GM21447 (cell line): ENCODE results near the gene ABCA8.

ENCODE experiments used
- ATAC-seq: cut with Tn5 transposase; IDR thresholded peaks from one replicate; pipeline ENCODE4 v1.9.1; 2021; ENCODE audit not compliant: unreplicated experiment

ABCA8 gene

DNA sequence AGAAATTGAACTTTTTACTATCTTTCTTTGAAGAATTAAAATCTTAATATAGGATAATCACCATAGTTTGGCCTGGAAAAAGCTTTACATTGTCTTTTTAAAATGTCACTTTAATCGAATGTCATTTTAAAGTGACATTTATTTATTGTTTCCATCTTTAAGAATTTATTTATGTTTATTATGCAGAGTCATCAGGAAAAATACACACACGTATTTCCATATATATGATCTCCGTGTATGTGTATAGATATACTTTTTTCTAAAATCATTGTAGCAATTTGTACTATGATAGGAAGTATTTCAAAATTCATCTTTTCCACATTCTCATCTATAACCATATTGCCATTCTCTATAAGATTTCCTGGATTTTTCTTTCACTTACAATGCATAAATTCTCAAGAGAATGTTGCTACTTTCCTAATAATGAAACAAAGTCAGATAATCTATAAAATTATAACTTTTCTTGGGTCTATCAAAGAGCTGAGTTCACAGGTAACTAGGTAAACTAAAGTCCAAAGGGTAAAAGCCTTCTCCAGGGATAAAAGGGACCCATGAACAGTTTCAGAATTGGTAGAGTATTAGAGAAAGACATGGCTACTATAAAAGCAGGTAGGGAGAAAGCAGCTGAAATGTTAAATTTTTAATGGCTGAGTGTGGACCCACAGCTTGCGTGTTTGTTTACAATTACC, 11.9 kb downstream of the ABCA8 start:
- no peak for ATAC-seq

DNA sequence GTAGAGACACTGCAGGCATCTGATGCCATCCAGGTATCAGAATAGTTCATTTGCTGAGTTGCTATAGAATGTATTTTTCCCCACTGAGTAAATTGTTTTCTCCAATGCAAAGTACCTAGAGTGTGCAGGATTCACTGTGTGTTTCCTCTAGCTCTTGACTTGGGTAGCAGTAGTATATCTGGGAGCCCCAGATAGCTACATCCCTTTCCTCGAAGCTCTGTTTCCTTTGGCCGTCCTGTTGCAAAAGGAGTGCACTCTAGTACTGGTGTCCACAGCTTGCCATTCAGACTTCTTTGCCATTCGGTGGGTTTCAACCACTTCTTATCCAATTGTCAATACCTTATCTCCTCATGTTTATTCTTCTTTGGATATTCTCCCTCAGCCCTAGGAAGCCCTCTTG, 12.8 kb downstream of the ABCA8 start:
- ATAC-seq: no peak

DNA sequence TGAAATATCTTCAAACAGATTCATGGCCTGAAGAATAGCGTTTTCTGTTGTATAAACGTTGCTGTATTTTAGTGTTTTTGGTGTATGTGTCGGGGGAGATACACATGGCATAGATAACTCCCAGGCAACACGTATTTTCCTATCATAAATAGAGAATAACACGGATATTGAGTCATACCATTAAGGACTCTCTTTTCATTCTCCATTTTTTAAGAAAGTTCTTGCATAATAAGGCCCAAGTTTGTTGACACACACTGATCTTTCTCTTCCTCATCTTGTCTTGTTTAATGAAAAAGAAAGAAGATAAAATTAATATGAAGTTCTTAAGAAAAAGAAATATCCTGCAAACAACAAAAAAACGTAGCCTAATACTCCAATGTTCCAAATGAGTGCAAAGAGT, 13.4 kb downstream of the ABCA8 start:
- no peak for ATAC-seq

DNA sequence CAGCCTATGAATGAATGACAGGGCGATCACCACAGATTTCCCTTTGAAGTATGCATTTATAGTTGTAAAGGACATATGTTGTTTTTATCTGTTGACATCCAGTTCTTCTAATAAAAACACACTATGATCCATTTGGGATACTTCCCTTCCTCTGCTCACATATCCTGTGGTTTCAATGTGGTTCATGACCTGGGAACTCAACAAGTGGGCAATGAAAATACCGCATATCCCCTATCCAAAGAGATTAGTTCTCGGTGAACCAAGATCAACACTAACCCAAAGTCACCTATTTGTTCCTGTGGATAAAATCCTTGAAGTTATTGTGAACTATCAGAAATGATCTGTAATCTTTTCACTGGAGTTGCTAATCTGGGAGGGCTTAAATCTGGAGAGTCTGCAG, 16.0 kb downstream of the ABCA8 start:
- ATAC-seq: no peak

DNA sequence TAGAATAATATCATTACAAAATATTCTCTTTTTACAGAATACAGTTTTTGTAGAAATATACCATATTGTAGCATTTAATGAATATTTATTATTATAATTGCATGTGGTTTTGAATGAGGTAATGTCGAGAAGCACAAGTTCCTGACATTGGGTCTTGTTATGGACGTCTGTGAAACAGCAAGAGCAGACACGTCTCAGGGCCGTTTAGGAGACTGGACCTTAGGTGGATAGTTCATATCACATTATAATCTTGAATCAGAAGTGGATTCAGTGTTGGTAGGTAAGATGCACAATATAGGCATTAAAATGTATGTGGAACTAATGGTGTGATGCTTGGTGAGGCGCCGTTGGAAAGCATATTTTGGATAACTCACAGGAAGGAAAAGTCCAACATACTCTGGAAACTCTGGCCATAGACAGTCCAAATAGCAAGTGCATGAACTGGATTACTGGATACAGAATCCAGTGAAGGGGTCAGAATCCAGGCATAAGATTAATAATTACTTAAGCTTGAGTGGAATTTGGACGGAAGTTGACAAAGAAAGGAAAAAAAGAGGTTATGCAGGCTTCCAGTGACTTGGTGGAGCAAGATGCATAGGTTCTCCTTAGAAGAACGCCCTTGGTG, 17.2 kb downstream of the ABCA8 start:
- ATAC-seq: no peak

DNA sequence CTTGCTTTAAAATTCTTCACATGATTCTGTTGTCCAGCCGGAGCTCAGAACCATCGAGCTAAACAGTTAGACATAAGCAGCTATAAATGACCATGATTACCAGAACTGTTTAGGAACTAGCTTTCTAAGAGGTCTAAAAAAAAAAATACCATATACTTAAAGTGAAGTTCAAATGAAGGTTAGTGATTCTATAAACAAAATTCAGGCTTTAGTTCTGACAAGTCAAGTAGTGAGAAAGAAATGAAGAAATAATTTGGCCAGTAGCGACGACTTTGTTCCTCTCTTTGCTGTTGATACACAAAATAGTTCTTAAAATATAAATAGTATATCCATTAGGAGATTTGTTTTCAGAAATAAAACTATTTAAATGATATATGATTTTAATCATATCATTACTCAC, 27.7 kb downstream of the ABCA8 start:
- ATAC-seq: no peak

DNA sequence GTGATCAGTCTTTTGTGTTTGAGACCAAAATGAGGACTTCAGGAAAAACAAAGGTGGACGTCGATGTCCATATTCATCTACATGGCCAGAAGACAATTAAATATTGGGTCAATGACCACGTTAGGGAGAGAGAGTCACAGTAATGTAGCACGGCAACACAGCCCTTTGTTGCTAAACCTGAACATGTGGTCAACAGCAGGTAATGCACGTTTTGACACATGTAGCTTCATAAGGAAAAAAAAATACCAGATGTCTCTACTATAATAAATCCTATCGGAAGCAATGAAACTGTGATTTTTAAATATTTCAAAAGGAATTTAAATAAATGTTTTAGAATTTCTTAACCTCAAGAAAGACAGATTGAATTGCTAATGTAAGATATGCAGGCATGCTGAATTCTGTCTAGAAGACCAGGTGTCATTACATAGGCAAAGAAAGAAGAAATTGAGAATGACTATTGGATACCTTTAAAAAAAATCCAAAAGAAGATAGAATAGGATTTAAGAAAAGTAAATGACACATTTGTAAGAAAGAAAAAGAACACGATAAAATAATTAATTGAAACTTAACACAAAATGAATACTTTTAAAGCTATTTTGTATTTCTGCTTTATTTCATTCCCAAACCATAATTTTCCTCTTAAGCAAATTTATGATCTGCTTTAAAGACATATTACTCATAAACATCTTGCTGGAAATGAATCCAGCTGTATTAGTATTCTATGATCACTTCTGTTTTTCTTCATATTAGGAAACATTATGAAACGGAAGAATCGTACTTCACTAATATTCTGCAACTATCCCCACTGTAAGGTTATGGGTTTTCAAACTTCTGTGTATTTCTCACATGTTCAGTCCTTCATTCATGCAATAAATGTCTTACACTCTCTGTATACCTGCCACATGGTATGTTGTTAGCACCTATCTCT, 30.1 kb downstream of the ABCA8 start:
- ATAC-seq: no peak

DNA sequence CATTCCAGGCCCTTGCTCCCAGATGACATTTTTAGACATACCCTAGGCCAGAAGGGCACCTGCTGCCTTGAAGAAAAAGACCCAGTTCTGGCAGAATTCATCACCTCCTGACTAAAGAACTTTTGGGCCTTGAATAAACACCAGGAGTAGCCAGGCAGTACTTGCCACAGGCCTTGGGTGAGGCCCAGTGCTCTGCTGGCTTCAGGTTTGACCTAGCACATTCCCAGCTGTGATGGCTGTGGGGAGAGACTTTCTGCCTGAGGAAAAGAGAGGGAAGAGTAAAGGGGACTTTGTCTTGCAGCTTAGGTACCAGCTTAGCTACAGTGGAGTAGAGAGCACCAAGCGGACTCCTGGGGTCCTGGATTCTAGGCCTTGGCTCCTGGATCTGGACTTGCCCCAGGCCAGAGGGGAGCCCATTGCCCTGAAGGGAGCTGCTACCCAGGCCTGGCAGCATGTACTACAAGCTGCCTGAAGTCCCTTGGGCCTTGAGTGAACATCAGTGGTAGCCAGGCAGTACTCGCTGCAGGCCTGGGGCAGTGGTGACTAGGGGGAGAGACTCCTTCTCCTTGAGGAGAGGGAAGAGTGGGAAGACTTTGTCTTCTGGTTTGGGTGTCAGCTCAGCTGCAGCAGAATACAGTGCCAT, 44.3 kb downstream of the ABCA8 start:
- no peak for ATAC-seq

DNA sequence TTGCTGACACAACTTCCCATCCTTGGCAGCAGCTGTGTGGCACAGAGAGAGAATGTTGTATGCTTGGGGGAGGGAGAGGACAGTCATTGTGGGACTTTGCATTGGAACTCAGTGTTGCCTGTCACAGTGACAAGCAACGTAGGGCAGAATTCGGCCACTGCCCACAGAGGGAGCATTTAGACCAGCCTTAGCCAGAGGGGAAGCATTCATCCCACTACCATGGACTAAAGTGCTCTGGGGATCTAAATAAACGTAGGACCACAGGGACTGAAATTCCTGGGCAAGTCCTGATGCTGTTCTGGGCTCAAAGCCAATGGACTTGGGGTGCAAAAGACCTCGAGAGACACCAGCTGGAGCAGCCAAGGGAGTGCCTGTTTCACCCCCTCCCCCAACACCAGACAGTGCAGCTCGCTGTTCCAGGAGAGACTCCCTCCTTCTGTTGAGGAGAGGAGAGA, 44.9 kb downstream of the ABCA8 start:
- no peak for ATAC-seq

DNA sequence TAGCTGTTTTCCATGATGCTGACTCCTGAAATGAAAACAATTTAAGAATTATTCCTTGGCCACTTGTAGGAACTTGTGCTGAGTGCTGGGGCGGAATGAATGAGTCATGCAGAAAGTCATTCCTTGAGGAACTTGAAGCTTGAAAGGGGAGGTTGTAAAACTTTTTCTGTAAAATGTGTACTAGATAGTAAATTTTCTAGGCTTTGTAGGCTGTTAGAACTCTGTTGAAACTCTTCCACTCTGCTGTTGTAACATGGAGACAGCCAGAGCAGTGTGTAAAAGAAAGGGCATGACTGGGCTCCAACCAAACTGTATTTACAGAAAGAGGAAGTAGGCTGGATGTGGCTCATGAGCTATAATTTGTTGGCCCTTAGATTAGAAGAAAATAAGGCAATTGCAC, 46.1 kb downstream of the ABCA8 start:
- no peak for ATAC-seq

DNA sequence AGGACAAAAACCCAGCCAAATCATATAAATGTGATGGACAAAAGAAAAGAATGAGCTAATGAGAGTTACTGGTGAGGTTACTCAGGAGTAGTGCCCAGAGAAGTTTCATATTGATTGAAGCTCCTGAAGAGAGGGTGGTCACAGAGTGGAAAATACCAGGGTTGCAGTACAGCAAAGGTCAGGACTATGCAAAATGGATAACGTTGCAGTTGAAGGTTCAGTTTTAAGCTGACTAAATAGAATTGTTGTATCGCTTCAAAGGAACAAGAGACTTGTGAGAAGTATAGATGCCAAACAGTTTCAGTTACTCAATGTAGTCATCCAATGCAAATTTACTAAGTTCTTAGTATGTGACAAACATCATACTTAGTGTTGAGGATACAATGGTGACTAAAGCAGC, 47.1 kb downstream of the ABCA8 start:
- ATAC-seq: peak; percentile 70

DNA sequence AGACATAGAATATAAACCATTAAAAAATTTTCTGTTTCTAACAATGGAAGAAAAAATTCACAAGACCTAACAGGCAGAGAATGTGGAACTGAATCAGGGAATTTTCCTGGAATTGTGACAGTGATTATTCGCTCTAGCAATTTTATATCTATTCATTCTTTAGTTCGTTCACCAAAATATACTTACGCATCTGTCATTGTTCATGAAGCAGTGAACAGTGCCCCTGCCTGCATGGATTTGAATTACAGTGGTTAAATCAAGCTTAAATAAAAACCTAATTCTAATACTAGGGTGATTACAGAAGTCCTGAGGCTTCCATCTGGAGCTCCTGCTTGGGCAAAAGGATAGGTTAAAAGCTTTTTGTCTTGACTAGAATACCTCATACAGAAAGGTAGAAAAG, 48.6 kb downstream of the ABCA8 start:
- no peak for ATAC-seq

DNA sequence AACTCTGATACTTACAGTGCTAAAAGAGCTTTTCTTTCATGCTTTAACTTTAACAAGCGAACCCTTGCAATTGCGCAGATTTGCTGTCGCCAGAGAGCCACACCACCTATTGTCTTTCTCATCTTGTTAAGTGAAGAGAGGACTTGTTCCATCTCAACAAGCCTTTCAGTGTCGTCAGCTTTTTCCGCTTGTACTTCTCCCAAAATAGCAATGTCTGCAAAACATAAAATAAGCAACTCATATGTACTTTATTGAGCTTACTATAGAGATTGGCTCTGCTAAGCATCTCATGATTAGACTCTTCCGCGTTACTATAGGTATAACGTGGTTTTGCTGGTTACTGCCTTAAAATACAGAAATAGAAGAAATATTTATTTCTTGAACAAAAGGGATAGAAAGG, 51.9 kb downstream of the ABCA8 start:
- ATAC-seq: no peak

DNA sequence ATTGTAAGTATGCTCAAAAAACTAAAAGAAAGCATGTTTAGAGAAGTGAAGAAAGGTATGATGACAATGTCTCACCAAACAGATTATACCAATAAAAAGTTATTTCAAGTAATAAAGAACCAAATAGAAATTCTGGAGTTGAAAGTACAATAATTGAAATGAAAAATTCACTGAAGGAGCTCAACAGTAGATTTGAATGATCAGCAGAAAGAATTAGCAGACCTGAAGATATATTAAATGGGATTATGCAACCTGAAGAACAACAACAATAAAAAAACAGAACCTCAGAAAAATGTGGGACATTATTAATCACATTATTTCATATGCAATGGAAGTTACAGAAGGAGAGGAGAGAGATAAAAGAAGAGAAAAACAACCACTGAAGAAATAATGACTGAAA, 57.6 kb downstream of the ABCA8 start:
- no peak for ATAC-seq

DNA sequence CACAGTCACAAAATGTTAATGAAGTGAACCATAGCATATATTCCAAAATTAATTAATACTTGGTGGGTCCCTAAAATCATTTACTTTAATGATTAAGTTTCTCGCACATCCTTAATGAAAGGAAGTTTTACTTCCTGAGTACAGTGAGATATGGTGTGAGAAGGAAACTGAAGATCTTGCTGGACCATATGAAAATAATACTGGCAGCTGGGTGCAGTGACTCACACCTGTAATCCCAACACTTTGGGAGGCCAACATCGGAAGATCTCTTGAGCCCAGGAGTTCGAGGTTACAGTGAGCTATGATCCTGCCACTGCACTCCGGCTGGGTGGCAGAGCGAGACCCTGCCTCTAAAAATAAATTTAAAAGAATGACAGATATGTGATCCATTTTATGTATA, 62.5 kb downstream of the ABCA8 start:
- no peak for ATAC-seq

DNA sequence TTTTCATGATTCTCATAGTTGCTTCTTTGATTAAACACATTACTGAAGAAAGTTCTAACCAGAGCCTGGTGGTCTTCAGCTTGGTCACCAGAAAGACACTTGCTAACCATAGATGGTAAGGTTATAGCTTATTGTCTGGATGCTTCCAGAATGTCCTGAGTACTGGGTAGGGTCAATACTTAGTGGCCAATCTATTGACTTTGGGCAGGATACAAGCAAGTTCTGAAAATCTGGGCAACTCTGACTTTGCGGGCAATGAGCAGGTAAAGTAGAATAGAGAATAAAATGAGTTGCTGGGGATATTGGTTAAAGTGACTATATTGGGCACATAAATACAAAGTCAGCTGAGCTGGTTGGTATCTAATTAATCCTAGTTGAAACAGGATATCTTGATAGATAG, 63.0 kb downstream of the ABCA8 start:
- no peak for ATAC-seq

DNA sequence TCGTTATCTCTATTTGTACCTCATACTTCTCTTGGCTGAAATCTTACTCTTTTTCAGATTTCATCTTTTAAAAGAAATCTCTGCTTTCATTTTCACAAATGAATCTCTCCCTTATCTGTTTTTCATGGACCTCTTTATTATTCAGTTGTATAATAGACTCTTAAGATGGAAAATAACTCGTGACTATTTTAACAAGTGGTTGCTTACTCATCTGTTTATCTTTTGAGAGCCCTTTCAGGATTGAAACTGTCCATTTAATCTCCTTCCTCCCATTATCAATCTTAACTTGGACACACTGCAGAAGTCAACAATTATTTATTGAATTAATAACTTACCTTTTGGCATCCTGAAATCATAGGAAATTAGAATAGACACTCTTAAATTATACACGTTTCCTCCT, 68.8 kb downstream of the ABCA8 start:
- ATAC-seq: no peak

DNA sequence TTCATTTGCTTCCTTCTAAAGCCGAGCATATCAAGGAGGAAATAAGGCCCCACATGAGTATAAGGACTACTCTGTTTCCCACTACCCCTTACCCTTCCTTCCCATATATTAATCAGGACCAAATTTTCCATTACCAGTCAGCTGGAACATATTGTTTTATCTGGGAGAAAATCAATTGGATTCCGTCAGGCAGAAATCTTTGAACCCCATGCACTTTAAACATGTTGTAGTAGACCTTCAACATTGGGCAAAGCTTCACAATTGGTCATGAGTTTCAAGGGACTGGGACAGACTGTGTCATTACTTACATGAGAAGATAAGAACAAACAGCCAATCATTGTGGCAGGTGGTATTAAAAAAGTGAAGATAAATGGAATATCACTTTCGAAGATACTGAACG, 70.3 kb downstream of the ABCA8 start:
- ATAC-seq: no peak

DNA sequence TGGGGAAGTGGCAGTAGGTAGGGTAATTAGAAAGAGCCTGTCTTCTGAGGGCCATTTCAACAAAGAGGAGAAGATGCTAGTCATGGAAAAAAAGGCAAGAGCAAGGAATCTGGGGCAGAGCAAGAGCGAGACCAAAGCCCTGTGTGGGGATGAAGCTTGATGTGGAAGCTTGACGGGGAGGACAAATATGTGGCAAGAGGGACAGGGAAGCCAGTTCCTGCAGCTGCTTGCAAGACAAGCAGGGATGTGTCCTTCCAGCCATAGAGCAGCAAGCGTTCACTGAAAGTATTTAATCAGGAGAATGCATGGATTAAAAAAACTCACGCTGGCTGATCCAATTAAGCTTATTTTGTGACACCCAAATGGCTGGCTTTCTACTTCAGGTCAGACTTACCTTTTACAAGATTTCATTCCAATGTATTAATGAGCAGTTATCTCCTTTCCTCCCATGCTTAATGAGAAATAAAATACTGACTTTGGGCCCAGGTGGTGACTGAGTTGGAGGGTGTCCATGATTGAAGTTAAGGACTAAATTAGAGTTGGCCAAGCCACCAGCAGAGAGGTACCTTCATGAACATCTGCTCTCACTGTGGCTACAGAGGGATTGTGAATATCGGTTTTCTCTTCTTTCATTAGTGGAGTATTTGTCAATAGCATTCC, 76.8 kb downstream of the ABCA8 start:
- ATAC-seq: no peak

DNA sequence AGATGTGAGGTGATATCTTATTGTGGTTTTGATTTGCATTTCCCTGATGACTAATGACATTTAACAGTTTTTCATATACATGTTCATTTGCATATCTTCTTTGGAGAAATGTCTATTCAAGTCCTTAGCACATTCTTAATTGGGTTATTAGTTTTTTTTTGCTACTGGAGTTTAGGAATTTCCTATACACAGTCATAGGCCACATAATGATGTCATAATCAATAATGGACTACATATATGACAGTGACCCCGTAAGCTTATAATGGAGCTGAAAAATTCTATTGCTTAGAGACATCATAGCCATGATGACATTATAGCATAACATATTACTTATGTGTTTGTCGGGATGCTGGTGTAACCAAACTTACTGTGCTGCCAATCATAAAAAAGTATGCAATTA, 83.7 kb downstream of the ABCA8 start:
- no peak for ATAC-seq

DNA sequence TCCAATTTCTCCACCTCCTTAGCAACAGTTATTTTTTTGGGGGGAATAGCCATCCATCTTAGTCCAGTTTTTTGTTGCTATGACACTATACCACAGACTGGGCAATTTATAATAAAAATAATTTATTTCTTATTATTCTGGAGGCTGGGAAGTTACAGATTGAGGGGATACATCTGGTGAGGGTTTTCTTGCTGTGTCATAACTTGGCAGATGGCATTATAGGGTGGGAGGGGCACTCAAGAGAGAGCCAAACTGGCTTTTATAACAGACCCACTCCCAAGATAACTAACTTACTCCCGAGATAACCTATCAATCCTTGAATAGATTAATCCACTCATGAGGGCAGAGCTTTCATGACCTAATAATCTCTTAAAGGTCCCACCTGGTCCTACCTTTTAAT, 84.2 kb downstream of the ABCA8 start:
- ATAC-seq: no peak
